Activated T-helper 1 cell treated with Interleukin-2 at 50 U/mL for 16 hours (primary cell): ENCODE results near the gene SFTA2.
A peak's percentile ranks its signal among the peaks of the same experiment; 100 is the strongest.
"Not testable (repeated sequence)": the region's sequence is repeated elsewhere in the genome, so short reads cannot be mapped to it uniquely, and the experiment has no call there.

ENCODE experiments used
- DNase-seq: peaks from one replicate; pipeline ENCODE4 v3.0.0-alpha.2; 2020; ENCODE audit warnings: low read depth

Gene SFTA2

DNA sequence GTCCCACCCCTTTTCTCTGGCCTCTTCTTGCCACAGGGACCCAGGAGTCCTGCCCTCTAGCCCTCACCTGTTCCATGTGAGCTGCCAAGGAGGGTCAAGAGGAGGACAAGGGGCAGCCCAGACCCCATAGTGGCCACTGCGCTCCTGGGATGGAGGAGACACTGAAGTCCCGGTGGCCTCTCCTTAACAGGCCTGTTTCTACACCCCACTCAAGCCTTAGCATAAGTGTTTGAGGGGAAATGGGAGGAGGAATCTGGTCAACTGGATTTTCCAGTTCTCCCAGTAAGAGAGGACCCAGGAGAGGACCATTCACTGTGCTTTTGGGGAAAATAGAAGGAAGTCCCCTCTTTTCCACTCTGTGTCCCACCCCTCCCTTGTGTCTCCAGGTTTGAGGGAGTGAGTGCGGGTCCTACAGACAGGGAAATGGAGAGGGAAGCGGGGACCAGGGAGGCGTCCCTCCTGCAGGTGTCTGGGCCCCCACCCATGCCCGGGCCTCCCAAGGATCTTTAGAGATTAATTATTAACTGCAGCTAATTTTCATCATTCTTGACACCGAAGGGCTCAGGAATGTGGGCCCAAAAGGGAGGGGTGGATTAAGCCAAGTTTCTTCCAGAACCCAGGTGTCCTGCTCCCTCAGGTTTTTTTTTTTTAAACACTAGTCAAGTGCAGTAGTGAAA, at the start of gene SFTA2:
SFTA2 (minus strand) TSS at position 202 of the 677 bp plus-strand sequence; CDS start at position 128, 74 bp downstream.
- DNase-seq: no peak

DNA sequence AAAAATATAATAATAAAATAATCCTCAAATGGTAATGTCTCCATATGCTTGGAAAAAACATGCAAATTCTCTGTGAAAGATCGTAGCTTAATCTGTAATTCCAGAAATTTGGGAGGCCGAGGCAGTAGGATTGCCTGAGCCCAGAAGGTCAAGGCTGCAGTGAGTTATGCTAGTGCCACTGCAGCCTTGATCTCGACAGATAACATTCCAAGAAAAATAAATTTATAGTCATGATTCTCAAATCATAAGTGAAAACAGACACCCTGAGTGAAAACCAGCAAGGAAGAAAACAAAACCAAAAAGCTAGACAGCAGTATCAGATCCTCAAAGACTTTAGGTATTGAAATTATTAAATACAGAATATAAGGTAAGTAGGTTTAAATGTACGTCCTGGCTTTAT, 47.7 kb upstream of the SFTA2 start:
- no peak for DNase-seq

DNA sequence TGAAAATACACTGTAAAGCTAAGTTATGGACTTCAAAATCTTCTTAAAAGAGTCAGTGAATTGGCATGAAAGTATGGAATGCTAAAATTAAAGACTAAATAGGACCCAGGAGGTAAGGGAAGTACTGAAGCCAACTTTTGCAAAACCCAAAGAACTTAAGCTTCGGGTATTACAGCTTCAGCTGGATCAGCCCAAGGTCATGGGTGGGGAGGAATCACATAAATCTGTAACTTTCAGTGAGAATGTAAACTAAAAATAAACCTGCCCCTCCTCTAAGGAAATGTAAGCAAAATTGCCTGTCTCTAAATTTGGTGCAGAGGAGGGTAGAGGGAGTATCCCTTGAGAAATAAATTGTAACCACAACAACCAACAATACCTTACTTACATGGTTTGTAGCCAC, 47.2 kb upstream of the SFTA2 start:
- no peak for DNase-seq

DNA sequence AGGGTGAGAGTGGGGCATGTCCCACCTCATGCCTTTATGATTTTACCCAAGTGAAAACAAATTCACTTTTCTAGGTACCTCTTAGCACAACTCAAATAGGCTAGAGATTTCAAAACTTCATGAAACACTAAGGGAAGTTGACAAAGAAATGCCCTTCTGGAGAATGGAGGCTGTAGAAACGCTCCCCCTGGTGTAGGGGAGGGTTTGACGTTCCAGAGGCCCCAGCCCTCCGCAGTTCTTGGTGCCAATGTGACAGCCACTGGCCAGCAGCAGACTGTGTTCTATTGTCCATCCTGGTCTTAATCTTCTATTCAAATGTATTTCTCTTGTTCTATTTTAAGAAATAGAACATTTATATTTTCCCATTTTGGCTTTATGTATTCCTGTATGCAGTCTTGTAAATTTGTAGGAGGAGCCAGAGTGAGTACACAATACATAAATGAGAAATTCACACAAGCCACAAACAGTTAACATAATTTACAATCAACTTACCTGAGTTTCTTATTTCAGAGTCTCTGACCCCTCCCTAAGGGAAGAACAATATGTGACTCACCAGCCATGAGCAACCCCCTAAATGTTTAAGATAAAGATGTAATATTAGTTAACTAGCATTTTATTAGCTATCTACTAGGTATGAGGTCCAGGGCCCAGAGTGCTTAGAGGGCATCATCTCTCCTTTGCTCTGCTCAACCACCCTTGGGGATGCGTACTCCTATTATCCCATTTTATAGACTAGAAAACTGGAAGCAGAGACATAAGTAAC, 42.7 kb upstream of the SFTA2 start:
- DNase-seq: no peak

DNA sequence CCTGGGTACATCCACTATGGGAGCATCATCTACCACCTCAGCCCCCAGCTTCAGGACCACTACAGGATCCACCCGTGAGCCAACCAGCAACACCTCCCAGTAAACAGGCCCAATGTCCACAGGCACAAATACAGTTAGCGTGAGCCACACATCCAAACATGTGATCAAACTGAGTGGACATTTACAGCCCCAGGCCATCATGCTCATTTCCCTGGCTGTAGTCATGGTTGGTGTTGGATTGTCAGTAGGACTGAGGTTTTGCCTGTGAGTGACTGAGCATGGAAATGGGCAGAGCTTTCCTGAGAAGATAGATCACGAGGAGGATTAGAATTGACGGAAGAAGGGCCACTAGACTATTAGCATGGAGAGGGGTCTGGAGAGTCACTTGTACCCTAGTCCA, 40.8 kb upstream of the SFTA2 start:
- no peak for DNase-seq

DNA sequence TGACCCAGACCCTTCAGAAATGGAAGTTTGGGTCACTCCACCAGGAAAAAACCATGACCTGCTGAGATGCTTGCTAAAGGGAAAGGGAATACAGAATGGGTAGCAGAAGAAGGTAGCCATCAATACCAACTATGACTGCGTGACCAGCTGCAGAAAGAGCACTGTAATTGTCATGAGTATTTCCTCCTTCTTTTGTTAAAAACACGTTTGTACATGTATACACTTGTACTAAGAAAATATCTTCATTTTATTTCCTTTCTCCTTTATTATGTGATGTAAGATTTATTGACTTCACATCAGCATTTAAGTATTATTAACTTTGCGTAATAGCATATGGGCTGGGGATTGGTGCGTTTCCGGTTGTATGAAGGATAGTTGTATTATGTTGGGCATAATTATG, 39.0 kb upstream of the SFTA2 start:
- no peak for DNase-seq

DNA sequence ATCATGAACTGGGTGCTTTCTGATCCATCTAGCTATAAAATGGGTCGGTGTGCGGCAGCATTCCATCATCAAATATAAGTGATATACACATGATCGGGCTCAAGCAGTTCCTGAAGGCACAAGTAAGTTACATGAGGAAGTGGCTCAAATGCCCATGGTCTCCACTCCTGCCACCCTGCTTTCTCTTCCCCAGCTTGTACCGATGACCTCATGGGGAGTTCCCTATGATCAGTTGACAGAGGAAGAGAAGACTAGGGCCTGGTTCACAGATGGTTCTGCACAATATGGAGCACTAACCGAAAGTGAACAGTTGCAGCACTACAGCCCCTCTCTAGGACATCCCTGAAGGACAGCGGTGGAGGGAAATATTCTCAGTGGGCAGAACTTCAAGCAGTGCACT, 37.2 kb upstream of the SFTA2 start:
- DNase-seq: not testable (repeated sequence)

DNA sequence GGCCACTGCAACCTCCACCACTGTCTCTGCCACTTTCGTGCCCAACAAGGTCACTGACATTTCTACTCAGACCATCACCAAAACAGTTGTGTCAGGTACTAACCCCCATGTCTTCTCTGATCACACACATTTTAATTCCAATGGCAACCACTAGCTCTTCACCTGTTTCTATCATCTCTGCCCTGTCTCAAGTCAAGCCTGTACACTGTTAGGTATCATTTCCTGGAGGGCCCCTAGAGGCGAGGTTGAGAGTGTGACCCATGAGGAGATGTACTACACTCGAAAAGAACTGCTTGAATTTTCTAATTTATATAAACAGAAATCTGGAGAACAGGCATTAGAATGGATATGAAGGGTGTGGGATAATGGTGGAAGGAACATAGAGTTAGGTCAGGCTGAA, 34.2 kb upstream of the SFTA2 start:
- no peak for DNase-seq

DNA sequence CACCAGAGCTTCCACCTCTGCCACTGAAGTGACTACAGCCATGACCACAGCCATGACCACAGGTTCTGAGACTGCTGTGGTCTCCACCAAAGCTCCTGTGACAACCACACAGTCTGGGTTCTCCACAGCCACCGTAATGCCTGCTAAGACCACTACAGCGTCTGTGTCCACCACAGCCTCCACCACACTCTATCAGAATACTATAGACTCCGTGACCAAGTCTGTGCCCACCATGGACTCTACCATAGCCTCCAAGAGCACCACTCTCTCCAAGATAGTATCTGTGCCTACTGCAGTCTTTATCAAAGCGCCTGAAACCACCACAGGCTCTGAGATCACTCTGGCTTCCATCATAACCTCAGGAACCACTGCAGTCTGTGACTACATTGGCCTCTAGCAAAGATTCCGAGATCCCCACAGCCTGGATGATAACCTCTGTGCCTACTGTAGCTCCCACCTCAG, 33.2 kb upstream of the SFTA2 start:
- no peak for DNase-seq

DNA sequence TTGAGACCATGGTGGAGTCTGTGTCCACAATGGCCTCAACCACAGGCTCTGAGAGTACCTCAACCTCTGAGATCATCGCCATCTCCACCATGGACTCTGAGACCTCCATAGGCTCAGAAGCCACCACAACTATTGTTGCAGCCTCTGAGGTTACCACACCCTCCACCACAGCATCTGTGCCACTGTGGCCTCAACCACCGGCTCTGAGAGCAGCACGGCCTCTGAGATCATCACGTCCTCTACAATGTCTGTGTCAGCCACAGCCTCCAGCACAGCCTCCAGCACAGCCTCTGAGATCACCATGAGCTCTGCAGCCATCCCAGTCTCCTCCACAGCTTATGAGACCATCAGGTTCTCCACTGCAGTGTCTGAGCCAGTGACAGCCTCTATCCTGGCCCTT, 32.1 kb upstream of the SFTA2 start:
- no peak for DNase-seq

DNA sequence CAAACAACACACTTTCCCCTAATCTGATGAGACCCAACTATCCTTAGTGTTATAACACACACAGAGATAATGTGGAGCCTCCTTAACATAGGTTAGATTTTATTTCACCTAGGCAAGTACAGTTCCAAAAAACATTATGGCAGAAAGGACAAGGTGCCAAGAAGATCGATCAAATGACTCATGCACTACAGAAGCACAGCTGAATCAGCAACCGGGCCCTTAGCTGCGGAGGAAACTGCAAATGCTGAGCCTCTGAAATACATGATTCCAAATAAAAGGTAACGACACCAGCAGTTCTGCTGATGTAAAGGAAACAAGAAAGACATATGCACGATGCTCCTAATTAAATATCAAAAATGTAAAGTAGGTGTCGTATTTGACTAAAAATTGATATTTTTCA, 31.7 kb upstream of the SFTA2 start:
- DNase-seq: no peak

DNA sequence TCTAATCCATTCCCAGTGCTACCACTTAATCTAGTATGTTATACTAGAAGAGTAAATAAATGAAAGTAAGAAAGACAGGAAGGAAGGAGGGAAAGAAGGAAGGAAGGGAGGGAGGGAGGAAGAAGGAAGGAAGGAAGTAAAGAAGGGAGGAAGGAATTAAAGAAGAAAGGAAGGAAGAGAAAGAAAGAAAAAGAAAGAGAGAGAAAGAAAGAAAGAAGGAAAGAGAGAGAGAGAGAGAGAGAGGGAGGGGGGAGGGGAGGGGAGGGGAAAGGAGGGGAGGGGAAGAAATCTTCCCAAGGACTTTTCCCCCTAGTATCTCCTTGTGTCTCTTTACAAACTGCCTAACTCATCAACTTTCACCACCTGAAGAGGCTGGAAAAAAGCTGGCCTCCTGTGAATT, 30.7 kb upstream of the SFTA2 start:
- no peak for DNase-seq

DNA sequence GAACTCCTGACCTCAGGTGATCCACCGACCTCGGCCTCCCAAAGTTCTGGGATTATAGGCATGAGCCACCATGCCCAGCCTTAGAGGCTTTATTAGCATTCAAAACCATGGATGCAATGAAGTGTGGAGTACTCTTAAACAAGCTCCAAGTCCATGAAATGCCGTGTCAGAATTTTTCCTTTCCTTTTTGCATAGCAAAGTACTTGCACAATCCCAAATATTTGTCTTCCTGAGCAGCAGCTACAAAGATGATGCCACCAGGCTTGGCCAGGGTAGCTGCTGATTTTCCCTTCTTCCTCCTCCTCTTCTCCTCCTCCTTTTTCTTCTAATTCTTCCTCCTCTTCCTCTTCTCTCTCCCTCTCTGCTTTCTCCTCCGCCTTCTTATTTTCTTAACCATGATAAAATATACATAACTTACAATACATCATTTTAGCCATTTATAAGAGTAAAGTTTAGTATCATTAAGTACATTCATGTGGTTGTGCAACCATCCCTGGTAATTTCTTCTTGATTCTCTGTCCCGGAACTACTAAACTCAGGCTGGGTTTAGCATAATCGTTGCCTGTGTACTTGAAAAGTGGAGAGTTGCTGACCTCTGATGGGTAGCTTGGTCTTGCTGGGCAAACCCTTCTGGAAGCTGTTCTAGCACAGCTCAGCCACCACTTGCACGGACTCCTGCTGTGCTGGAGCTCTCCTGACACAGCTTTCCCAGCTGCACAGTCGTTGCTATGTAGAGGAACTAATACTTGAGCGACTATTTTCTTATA, 29.1 kb upstream of the SFTA2 start:
- DNase-seq: no peak

DNA sequence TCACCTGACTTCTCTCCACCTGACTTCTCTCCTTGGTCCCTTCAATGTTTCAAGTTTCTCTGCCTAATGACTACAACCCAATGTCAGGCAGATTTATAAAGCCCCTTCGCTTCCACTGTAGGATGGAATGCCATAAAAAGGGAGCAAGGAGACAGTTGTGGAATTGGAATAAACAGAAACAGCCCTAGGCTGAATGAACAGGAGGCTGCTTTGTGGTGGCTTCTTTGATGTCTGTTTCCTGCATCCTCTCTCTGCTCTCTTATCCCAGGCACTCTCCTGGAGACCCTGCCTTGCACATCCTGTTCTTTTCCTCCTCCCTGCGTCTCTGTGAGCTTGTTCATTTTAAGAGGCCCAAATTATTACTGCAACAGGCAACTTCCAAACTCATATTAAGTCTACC, 25.7 kb upstream of the SFTA2 start:
- no peak for DNase-seq

DNA sequence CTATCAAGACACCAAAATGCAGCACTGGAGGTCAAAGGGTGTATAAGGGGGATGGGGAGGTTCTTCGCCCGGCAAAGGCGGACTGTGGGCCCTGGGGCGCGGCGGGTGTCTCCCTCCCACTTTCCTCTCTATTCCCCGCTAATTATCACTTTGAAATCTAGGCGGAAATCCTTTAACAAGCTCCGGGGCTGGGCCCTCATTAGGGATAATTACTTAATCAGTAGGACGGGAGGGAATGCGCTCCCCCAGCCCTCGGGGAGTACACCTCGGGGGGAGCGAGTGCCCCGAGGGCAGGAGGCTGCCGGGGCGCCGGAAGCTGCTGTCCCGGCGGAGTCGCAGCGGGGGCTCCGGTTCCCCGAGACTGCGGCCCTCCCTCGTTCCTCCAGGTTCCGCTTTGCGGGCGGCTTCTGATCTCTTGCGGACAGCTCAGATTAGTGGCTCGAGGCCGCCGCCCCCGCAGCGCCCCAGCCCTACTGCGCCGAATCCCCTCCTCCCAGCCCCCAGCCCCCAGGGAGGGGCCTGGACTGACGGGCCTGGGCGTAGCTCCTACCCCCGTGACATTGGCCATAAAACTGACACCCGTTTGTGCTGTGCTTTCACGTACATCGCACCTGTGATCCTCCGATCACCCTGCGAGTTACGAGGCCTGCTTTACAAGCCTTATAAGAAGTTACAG, 23.5 kb upstream of the SFTA2 start:
- DNase-seq: peak; percentile 61

DNA sequence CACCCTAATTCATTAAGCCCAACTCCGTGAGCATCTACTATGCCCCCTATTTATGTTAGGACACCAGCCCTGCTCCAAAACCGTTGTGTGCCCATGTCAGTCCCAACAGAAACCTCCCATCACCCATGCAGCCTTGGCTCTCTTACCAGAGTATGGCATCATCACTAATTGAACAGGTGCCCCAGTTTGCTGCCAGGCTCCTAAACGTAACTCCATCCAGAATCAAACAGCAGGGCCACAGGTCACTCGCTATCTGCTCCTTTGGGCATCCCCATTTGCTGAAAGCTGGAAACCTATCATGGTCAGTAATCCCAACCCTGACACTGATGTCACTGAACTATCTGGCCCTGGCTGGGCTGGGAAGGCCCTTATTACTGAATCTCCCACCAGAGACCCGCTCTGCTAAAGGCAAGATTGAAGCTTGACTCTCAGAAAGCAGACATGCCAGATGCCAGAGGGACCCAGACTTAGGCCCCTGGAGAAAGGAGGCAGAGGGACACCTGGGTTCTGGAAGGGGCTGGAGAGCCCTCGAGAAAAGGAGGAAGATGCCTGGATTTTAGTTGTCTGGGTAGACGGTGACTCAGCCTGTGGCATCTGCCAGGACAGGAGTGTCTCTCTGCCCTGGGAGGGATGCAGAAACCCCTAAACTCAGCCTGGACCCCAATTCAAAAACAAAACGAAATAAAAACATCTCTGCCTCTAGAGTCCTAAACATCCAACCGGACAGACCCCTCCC, 22.8 kb upstream of the SFTA2 start:
- no peak for DNase-seq

DNA sequence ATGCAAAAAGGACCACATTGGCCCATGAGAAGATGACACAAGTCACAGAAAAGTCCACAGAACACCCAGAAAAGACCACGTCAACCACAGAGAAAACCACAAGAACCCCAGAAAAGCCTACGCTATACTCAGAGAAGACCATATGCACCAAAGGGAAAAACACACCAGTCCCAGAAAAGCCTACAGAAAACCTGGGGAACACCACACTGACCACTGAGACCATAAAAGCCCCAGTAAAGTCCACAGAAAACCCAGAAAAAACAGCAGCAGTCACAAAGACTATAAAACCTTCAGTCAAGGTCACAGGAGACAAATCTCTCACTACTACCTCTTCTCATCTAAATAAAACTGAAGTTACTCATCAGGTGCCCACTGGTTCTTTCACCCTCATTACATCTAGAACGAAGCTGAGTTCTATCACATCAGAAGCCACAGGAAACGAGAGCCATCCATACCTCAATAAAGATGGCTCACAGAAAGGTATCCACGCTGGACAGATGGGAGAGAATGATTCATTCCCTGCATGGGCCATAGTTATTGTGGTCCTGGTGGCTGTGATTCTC, 20.0 kb upstream of the SFTA2 start:
- DNase-seq: no peak

DNA sequence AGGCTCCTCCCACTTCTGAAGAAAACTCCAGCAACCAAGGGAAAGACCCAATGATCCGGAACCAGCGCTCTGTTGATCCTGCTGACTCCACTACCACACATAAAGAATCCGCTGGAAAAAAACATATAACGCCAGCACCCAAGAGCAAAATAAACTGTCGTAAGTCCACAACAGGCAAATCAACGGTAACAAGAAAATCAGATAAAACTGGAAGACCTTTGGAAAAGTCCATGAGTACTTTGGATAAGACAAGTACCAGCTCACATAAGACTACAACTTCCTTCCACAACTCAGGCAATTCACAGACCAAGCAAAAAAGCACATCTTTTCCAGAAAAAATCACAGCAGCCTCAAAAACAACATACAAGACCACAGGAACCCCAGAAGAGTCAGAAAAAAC, 16.8 kb upstream of the SFTA2 start:
- DNase-seq: no peak

DNA sequence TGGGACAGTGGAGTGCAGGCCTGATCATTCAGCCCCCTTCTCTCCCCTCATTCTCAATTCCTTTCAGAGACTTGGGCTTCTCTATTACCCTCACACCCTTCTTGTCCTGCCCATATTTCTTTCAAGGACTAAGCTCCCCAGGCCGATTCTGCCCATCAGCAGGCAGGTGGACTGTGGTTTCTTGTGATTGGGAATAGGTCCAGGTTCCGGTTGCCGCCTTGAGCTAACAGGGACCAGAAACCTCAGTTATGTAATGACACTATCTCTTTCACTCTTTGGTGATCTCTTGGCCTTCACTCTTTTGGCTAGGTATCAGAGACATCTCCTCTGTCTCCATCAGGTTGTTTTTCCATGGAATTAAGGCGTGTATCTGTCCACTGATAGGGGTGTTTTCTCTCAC, 15.3 kb upstream of the SFTA2 start:
- no peak for DNase-seq

DNA sequence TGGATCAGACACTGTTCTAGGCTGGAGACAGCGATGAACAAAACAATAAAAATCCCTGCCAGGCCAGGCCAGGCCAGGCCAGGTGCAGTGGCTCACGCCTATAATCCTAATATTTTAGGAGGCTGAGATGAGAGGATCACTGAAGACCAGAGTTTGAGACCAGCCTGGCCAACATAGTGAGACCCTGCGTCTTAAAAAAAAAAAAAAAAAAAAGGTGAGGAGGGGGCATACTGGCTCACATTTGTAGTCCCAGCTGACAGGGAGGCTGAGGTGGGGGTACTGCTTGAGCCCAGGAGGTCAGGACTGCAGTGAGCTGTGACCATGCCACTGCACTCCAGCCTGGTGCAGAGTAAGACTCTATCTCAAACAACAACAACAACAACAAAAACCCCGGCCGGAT, 13.3 kb upstream of the SFTA2 start:
- DNase-seq: no peak

DNA sequence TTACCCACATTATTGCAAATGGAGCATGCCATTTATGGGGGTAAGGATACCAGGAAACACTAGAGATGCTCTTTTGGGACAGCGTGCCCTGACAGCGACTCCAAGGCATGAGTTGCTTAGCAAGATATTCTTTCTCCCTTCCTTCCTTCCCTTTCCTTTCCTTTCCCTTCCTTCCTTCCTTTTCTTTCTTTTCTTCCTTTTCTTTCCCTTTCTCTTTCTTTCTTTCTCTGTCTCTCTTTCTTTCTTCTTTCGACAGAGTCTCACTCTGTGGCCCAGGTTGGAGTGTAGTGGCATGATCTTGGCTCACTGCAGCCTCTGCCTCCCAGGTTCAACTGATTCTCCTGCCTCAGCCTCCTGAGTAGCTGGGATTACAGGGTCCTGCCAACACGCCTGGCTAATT, 12.1 kb upstream of the SFTA2 start:
- no peak for DNase-seq
